ENCODE measurements around the gene STAC3.

DNA sequence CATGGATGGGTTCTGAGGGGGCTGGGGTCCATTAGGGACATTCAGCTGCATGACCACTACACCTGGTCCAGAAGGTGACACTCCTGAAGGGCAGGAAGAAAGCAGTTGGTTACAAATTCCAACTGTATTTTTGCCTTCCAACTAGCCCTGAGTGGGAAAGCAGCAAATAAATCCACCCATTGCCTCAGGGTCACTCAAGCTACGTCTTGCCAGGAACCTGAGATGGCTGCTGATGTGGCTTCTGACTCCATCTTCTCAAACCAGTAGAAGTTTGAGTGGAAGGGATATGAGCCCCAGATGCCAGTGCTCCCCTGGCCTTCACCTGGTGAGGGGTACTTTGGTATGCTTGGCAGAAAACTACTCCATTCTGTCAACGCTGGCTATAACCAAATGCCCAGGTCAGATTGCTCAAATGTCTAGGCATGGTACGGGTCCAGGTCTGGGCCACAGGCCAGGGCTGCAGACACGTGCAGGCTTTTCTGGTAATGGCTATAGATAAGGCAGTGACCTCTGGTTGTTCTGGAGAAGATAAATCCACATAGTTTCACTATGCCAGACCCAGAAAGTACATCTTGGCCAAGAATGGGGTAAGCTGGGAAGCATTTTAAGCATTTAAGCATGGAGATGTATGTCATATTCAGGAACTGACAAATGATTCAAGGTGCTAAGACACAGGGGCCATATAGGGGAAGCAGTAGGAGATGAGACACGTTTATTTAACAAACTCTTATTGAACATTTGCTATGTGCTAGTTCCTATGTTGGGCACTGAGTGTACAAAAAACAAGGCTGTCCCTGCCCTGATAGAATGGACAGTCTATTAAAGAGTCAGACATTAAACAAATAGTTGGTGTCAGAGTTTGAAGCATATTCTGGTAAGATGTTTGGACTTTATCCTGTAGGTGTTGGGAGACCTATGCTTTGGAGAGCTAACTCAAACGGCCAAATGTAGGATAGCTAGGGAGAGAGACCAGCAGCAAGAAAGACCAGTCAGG is 8.3 kb upstream of the STAC3 start:
- TF ChIP-seq POLR2AphosphoS5 (IDR thresholded peaks at IDR 0.05; ENCODE audit: control insufficient read depth, insufficient read depth, low read depth, low read length) (no peak), TGIF2 (CRISPR knock-in tag; IDR thresholded peaks at IDR 0.05) (no peak), SMARCC2 (IDR thresholded peaks at IDR 0.05; ENCODE audit: low read depth) (no peak), FOXA3 (CRISPR knock-in tag; conservative IDR thresholded peaks at IDR 0.05 in 1 of 2, IDR thresholded peaks at IDR 0.05 in 1 of 2) (no peak), NR4A1 (CRISPR knock-in tag; IDR thresholded peaks at IDR 0.05) (no peak), NR4A1 (tag; IDR thresholded peaks at IDR 0.05) (no peak), TBP (optimal IDR thresholded peaks at IDR 0.05; ENCODE audit: low read depth, low read length) (no peak), NCOR1 (IDR thresholded peaks at IDR 0.05) (no peak), ZNF143 (CRISPR knock-in tag; IDR thresholded peaks at IDR 0.05) (no peak), RBM22 (IDR thresholded peaks at IDR 0.05; ENCODE audit: low read depth, low read length, poor library complexity, severe bottlenecking) (no peak), EZH2 (IDR thresholded peaks at IDR 0.05; ENCODE audit: borderline replicate concordance, low read depth, low read length) (no peak), PTBP1 (IDR thresholded peaks at IDR 0.05; ENCODE audit: low read depth, low read length) (no peak)
